Stimulated activated CD4-positive, alpha-beta T cell treated with anti-CD3 and anti-CD28 coated beads, TNF-alpha, amount 100 ng/mL, for 24 hours (primary cell): ENCODE data around the gene TLE4.
"Not testable (repeated sequence)": the region's sequence is repeated elsewhere in the genome, so short reads cannot be mapped to it uniquely, and the experiment has no call there.

Experiments
- DNase-seq, 3 experiments: peaks; one replicate each; pipeline ENCODE4 v3.0.0-alpha.2; 2020; ENCODE audit warnings: low read depth in 3 of 3

The TLE4 gene

DNA sequence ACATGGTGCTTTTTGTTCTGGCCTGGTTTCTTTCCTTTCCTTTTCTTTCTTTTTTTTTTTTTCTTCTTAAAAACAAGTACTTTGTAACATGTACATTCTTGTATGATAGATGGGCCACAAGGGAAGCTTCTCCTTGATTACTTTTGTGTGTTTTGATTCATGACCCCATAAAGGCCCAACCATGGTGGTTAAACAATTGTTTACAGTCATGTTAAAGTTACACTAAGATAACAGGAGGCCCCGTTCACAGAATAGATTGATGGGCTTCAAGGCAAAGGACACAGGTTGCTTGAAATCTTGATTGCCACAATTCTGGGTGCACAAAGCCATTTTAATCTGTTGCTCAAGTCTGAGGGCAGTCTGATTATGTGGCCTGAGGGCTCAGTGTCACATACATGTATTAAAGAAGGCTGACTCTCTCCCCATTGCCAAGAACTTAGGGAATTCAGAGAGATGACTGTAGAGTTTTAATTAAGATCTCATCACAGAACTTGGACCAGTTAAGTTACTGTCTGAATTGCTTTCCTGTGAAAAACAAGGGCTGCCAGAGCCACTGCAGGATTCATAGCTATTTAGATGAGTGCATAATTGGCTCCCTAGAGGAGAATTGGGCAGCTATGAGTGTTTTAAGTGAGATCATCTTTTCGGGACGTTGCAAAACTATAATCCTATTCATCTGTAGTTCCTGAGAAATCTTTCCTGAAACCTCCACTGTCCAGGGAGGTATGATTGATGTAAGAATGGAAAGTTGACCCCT lies 163.4 kb downstream of the TLE4 start:
- no peak for DNase-seq

DNA sequence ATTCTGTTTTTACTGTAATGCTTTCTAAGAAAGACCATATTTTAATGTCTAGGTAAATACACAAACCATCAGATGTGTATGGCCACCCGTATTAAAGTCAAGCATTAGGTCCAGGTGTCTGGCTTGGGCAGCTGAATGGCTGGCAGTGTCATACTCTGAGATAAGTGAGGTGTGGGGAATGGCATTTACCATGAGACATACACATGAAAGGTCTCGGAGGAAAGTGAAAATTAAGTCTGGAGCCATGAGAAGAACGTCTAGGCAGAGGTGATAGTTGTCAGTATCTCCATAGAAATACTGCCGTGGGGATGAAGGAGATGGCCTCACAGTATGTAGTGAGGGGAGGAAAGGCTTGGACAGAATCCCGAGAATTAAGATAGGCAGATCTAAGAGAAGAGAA lies 164.3 kb downstream of the TLE4 start:
- DNase-seq: no peak

DNA sequence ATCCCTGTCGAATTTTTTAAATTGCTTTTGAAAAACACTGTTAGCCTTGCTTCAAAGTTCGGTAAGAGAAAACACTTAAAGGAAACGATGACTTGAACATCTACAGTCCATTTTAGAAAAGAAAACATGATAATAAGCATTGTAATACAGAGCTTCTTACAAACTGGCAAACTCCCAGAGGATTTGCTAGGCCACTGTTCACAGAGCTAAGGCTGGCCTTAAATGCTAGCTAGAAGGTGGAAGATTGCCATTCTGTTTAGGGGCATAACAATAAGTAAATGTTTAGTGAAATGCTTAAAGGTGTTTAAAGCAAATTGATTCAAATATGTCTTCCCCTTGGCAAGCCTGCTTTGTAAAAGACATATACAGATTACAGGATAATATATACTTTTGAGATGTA lies 169.6 kb downstream of the TLE4 start:
- DNase-seq: no peak

DNA sequence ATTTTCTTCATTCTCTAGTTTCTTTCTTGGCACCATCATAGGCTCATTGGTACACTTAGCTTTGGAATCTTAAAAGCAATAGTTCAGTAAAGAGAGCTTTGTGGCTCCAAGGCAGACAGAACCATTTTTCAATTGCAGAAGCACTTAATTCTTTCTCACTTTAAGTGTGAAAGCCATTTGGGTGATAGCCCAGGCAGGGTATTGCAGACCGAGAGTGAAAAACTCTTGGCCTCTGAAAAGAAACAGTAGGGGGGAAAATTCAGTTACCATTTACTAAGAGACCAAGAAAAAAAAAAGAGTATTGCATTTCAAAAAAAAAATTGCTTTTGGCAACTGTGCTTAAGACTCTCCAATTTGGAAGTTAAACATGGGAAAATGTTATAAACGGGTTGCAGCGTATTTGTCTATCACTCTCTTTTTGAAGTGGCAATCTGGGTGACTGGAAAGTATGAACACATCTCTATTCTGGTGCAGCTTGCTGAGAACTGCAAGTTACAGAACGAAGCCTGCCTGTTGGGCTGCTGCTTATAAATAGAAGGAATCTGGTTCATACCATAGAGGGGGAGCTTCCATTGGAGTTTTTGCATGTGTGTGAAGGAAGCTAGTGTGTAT lies 170.5 kb downstream of the TLE4 start:
- no peak for DNase-seq

DNA sequence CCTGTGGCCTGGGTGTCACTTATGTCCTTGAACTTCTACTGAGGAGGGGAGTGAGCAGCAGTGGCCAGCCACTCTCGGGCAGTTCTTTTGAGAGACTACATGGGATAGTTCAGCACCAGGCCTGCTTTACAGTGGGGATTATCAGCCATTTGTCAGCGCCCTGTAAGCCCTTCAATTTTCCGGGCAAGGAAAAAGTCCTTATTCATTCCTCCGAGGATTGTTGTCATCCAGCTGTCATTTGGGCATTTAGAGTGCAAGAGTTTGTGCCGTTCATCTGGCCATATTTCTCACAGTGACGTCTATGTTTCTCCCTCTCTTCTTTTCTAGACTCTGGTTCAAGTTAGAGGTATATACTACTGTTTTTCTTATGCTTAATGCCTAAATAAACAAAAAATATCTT lies 172.8 kb downstream of the TLE4 start:
- no peak for DNase-seq

DNA sequence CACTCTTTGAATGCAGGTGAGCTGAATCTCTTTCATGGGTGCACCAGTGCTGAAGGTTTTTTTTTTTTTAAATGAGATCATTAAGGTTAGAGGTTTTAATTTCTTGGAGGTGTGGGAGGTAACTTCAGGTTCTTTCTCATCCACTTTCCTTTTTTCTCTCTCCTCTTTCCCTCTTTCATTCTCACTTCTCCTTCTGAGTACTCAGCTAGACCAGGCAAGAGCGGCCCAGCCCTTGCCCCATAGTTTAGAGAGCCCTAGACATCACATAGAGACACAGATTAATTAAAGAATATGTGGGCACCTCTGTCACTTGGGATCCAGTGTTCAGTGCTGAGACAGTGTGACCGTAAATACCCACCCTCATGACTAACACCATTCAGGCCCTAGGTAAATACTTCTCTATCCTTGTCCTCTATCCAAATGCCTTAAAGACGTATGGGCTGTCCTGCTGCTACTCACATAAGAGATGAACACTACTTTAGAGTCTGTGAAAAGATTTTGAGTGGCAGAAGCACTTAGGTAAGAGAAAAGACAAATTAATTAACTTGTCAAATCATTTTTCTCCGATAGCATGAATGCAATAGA lies 174.1 kb downstream of the TLE4 start:
- no peak for DNase-seq

DNA sequence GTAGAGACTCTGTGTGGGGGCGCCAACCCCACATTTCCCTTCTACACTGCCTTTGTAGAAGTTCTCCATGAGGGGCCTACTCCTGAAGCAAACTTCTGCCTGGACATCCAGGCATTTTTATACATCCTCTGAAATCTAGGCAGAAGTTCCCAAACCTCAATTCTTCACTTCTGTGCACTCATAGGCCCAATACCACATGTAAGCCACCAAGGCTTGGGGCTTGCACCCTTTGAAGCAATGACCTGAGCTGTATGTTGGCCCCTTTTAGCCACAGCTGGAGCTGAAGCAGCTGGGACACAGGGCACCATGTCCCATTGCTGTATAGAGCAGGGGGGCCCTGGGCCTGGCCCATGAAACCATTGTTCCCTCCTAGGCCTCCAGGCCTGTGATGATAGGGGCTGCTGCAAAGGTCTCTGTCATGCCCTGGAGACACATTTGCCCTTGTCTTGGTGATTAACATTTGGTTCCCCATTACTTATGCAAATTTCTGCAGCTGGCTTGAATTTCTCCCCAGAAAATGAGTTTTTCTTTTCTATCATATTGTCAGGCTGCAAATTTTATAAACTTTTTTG lies 180.2 kb downstream of the TLE4 start:
- DNase-seq: not testable (repeated sequence)

DNA sequence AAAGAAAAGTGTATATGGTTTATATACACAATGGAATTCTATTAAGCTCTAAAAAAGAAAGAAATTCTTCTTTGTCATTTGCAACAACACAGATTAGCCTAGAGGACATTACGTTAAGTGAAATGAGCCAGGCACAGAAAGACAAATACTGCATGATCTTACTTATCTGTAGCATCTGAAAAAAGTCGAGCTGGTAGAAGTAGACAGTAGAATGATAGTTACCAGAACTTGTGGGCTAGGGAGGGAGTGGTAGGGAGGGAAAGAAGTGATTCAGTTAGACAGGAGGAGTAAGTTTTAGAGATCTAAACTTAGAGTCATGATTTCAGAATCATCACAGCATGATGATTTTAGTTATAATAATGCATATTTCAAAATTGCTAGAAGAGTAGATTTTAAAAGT lies 184.6 kb downstream of the TLE4 start:
- no peak for DNase-seq

DNA sequence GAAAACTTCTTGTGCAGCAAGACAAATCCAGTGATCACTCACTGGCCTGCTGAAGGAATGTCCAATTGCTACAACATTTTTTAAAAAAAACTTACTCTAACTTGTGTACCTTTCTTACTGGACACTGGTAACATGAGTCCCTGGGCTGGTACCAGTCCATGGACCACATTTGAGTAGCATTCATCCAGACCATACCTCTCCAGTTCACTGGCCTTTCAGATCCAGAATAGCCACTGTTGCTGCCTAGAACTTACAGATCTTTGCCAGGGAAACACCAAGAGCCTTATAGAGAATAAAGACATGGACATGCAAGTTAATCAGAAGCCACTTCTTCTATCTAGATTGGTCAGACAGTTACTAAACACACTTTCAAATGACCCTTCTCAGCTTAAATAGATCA lies 185.3 kb downstream of the TLE4 start:
- DNase-seq: no peak

DNA sequence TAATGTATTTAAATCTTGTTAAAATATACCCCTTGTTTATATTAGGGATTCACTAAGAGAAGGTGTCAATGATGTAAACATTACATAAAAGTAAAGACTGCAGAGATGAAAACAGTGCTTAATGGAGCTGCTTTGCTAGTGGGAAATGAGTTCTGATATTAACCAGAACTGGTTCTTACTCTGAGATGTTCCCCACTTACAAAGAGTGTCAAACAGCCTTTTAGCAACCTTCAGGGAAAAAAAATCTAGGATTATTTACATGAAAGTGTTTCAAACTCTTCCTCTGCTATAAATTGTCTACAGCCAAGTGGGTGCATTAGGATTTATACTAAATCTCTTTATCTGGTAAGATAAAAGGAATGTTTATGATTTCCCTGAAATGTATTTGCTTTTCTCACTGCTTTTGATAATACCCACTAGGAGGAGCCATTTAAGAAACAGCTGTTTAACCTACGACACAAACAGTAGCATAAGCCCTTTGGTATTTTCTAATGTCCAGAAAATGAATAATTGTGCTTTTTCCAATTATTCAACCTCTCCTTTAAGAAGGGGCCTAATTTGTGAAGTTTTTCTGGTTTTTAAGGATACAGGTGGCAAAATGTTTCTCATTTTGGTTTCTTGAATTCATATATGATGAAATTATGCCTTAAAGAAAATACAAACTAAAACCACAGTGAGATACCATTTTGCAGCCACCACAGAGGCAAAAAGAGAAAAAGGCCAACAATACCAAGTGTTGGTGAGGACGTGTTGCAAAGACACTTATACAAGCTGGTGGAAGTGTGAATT lies 186.3 kb downstream of the TLE4 start:
- DNase-seq: no peak

DNA sequence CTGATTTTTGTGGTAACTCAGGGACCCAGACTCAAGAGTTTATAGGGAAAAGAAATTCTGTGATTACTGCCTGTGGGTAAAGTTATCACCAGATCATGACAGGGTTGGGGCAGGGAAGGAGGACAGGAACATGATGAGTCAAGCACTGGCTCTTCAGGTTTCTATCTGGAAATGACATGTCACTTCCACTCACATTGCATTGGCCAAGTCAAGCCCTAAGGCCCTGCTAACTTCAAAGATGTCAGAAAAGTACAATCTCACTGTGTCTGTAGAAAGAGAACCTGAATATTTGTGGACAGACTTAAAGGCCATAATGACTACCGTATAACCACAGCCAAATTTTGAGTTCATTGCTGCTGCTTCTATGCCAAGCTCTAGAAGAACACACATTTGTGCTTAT lies 187.7 kb downstream of the TLE4 start:
- DNase-seq: no peak

DNA sequence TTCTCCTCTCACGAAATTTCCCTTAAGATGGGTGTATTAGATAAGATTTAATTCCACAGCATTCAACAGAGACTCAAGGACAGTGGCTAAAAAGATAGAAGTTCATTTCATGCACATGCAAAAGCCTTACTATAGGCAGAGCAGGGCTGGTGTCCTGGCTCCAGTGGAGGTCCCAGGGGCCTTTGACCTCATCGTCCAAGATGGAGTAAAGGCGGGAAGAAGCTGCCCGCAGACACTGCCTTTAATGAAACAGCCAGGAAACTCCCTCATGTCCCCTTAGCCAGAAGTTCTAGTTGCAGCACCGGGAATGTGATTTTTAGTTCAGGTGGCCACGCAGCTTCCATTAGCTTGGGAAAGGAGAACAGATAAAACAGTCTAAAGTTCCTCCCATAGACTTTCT lies 190.3 kb downstream of the TLE4 start:
- DNase-seq: no peak

DNA sequence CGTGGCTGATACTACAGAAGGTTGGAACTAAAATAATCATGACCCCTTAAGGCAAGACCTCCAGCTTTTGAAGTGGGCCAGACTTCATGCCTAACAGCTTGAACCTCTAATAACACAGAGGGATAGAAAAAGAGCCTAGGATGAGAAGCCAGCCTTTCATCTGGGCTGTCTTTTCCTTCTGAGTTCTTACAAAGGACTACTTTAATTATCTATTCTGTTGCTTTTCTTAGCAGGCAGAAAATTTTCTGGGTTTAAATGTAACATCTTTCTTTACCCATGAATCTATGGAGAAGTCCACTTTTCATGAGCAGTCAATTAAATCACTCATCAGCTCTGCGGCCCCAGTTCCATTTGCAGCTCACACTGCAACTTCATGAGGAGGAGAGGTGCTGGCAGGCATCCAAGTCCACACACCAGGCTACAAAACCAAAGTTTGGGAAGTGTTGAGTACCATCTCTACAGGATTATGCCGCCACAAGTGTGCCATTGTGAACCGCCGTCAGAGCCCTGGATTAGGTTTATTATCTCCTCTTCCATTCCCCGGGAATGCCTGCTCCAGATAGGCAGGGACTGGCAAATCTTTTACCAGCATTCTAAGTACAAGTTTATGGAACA lies 192.0 kb downstream of the TLE4 start:
- no peak for DNase-seq

DNA sequence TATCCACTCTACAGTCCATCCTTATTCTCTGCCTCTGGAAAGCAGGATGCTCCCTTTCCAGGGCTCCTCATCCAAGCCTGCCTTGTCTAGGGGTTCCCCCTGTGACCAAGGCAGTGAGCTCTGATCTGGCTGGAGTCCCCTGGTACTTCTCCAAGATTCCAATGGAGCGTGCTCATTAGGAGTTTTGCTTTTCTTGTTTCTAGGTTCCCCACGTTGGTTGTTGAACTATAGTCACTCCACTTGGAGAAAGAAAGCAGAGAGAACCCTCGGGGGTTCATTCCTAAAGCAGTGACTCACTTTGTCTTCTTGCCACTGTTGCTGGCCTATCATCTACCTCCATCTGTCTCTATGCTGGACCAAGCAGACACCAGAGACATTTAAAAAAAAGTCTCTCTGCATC lies 192.6 kb downstream of the TLE4 start:
- no peak for DNase-seq

DNA sequence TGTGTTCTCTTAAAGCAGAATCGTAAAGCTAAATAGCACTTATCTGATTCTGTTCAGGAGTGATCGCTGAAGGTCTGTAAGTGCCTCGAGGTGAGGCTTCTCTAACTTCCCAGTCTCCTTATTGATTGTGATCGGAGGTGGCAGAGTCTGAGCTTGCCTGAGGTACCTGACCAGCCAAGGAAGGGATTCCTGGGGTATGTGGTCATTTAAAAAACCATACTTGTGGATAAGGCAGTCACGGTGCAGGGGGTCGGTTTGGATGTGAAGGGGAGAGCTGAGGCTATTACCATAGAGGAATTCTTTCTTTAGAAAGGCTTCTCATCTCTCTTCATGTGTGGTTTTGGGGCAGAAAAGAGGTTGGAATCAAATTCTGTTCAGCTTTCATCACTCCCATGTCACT lies 193.7 kb downstream of the TLE4 start:
- no peak for DNase-seq

DNA sequence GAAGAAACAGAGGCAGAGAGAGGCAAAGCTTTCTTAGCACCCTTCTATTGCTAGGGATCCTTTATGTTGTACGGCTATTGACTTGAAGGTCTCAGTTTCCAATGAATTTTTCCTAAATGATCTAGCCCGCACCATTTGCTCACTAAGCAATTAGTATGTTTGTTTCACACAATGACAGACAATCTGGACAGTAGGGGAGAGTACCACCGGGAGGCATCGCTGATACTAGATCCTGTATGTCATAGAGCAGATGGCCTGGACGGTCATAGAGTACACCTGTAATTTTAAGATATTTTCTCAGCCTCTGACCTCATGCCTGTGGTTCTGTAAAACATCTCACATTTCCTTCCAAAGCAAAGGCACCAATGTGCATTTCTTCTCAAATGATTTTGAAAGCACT lies 194.3 kb downstream of the TLE4 start:
- no peak for DNase-seq

DNA sequence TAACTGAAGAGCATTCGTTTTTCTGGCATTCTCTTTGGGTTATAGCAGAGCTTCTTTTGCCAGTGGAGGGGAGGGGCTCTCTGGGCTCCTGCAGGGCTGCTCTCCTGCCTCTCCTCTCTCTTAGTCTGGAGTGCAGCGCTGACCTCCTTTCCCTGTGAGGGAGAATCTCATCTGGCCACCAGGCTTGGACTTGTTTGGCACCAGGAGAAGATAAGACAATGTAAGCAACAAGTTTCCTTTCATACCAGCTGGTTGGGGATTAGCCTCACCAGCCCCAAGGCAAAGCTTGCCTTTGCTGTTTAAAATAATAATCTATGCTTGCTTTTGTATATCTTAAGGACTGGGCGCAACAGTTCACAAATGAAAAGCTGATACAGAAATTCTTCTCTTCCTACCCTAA lies 196.4 kb downstream of the TLE4 start:
- no peak for DNase-seq

DNA sequence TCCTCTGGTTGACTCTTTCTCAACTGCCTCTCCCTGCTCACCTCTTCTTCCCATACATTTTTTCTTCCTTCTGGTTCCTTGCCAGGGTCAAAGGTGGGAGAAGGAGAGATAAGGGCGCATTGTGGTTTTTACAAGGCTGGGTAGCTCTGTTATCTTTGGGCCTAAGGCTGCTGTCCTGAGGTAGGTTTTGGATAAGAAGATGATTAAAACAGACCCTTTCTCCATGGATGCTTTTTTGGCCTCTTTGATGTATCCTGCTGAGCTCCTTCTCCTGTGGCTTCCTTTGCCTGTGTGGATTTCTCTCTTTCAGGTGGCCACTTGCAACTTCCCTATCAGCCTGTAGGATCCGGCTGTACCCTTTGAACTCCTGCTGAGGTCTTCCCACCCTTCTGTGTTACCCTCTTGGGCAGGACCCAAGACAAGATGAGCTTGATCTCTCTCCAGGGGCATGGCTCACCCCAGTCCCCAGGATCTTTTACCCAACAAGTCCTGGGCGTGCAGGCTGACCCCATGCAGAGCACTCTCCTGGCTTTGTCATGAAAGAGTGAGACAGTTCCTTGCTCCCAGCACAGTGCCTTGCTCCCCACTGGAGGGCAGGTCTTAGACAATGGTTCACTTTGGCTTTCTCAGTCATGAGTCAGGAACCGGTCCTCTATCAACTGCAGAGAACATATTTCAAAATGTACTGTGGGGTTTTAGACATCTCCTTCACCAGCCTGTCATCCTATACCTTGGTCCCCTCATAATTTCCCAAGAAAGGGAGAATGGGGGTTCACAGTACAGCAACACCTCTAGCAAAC lies 197.9 kb downstream of the TLE4 start:
- DNase-seq: no peak

DNA sequence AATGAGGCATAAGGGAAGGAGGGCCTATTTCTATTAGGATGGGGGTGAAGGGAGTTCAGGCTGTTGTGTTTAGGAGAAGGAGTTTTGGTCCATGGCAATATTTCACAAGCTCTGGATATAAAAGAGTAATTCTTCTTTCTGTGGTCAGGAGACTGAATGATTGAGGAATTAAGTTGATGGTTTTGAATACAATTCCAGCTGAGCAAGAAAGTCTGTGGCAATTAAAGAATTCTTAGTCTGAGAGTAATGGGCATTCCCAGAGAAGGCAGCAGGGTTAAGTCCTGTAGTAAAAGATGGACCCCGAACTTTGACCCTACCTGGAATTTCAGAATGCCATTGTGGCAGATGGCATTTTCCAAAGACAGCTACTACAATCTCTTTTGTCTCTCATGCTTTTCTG lies 202.6 kb downstream of the TLE4 start:
- DNase-seq: no peak
